GM21390 (cell line): ENCODE data around the gene CDK15.

Source experiments
- ATAC-seq: cut with Tn5 transposase; IDR thresholded peaks from one replicate; pipeline ENCODE4 v1.9.1; 2021; ENCODE audit not compliant: unreplicated experiment

CDK15 gene

GRCh38 chr2:201932511-201932910 is 126.2 kb downstream of the CDK15 start:
- ATAC-seq, result no peak

DNA sequence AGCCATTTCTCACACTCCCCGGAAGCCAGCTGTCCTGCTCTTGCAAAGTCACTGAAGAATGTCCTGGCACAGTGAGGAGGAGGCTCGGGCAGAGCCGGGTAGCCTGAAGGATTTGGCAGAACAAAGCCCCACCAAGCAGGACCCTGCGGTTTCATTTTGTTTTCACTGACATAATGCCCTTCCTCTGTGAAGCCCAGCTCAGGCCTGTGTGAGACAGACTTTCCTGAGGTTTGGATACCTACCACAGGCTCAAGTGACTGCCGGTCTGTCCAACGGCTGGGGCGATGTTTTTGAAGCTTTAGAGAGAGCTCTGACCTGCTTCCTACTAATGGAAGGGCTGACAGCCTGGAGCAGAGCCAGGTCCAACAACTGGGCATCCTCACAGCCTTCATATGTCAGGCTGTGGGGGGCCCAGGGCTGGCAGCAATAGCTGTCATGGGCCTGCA is 127.5 kb downstream of the CDK15 start:
- no peak for ATAC-seq

DNA sequence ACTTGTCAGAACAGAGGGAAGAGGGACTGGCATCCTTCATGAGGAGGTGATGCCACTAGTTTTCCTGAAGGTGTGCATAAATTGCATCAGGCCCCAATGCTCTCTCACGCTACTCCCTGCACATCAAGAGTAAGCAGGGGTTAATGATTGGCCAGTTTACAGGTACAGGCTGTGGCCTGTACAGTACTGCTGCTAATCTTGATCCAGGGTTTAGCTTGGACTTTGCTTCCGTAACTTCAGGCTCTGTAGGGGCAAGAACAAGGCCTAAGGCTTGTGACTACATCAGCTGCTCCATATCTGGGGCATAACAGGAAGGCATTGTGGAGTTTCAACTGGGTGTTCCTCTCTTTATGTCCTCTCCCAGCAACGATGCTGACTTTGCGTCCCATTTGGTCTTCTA is 130.5 kb downstream of the CDK15 start:
- ATAC-seq, result no peak

- no peak for ATAC-seq
Observed at GRCh38 chr2:201937343-201937742, 131.0 kb downstream of the CDK15 start.

- ATAC-seq, result no peak
Observed at GRCh38 chr2:201938156-201938775, 131.9 kb downstream of the CDK15 start.

DNA sequence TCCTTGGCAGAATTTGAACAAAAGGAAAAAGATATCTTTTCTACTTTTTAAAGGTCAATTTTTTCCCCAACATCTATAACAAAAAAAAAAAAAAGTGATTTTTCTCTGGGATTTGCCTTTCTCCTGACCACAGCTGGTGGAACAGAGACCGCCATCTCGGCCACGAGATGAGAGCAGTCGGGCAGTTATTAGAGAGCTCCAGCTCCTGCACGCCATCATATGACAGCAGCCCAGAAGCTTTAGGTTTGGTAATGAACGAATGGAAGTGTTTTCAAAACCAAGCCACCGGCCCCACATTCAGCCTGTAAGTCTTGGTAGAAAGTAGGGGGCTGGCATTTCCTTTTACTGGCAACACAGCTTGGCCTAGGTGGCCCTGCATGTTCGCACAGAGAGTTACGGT is 132.4 kb downstream of the CDK15 start:
- no peak for ATAC-seq

DNA sequence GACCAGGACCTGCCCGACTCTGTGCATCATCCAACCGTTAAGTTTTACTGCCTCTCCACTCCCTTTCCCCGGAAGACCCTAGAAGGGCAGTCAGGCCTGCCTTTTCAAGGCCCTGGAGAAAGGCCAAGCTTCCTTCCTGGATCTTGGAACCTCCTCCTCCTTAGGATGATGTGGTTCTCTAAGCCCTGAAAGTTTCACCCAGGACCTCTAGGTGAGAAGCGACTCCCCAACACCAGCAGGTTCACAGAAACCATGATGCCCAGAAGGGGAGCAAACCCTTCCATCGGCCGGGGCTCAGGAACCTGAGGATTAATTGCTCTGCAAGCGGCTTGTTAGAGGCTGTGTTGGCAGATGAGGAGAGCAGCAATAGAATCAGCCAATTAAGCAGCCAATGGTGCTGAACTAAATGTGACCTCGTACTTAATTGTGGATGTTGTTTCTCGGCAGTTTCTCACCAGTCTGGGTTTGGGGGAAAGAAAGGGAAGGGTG is 133.2 kb downstream of the CDK15 start:
- ATAC-seq, result no peak

DNA sequence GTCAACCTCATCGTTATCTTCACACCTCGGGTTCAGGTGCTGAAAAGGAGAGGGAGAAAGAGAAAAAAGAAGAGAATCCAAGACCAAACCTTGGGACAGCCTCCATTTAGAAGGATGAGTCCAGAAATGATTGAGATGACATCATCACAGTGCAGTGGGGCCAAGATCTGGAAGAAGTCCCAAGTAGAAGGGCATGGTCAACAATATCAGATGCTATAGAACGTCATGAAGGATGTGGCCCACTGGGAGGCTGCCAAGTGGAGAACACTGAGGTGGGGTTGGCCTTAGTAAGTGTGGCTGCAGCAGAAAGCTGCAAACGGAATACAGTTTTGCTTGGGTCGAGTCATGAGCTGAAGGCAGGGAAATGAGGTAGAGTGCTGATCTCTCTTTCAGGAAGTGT is 136.2 kb downstream of the CDK15 start:
- ATAC-seq, result no peak
